COLO668 (cell line): Measurements from ENCODE around the gene ELFN1.

Experiments used
- DNase-seq: peaks from one replicate; lab custom pipeline; 2025; ENCODE audit not compliant: unreplicated experiment; lab: John Stamatoyannopoulos, UW

ELFN1 gene

DNA sequence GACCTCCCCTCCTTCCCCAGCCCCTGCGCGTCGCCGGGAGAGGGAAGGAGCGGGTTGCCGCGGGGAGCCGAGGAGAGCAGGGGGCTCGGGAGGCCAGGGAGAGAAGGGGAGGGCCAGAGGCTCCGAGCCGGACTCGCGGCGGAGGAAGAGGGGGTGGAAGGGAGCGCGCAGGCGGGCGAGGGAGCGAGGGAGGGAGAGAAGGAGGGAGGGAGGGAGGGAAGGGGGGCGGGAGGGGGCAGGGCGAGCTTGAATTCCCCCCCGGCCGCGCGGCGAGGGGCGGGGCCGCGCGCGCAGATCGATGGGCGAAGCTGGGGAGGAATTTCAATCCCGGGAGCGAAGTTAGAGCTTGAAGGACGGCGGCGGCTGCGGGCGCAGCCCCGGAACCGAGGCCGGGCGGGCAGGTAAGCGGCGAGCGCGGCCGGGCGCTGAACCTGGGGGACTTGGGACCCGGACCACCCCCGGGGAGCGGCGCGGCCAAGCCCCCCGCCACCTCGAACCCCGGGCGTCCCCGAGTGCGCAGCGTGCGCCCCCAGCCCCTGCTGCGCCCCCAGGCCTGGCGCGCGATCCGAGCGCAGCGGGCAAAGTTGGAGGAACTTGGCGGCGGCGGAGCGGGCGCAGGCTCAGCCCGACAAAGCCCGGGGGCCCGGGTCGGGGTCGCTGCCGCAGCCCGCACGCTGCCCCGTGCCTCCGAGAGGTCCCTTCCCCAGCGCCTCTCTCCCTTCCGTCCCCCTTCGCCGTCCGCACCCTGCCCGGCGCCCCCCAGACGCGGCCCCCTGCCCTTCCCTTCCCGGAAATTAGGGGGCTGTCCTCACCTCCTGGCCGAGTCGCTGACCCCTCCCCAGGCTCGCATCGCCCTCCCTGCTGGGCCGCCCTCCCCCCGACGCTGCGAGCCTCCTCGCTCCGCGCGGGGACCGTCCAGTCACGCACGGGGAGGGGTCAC is at the start of gene ELFN1:
Gene ELFN1, plus strand, starts transcription at position 324 of the 940 bp plus-strand sequence. CDS start 74,320 bp downstream, outside the sequence.
- DNase-seq, result peak; percentile 58

- no peak for DNase-seq
Measured at GRCh38 chr7:1620835-1621234, 49.2 kb upstream of the ELFN1 start.

DNA sequence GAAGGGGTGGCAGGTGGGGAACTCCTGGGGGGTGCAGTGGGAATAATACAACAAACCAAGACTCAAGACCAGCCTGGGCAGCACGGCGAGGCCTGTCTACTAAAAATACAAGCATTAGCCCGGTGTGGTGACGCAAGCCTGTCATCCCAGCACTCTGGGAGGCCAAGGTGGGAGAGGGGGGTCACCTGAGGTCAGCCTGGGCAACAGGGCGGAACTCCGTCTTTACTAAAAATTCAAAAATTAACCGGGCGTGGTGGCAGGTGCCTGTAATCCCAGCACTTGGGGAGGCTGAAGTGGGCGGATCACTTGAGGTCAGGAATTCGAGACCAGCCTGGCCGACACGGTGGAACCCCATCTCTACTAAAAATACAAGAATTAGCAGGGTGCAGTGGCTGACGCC is 48.4 kb upstream of the ELFN1 start:
- no peak for DNase-seq

DNA sequence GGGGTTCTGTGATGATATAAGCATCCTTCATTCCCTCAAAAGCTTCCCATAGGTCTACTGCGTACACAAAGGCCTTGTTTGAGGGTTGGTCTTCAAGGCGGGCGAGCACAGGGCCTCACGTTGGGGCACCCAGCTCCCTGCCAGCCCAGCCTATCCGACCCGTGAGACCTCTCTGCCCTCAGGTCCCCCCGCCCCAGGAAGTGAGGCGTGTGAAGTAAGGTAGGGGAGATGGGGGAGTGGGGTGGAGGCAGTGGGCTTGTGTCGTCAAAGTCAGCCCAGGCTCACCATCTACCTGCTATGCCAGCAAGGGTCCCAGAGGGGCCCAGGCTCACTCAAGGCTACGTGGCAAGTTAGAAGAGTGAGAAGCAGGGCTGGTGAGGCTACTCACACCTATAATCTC is 47.6 kb upstream of the ELFN1 start:
- no peak for DNase-seq

DNA sequence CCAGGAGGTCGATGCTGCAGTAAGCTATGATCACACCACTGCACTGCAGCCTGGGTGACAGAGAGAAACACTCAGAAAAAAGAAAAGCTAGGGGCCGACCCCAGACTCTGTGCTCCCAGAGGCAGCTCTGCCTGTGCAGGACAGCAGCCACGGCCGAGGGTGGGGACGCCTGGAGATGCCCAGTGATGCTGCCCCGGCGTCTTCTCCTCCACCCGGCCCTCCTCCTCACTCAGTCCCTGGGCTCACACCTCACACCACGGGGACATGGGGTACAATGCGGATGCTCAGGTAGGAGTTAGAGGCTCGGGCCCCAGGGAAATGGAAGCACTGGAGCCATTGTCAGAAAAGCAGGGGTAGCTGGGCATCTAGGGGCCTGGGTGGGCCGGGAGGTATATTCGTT is 46.3 kb upstream of the ELFN1 start:
- no peak for DNase-seq

DNA sequence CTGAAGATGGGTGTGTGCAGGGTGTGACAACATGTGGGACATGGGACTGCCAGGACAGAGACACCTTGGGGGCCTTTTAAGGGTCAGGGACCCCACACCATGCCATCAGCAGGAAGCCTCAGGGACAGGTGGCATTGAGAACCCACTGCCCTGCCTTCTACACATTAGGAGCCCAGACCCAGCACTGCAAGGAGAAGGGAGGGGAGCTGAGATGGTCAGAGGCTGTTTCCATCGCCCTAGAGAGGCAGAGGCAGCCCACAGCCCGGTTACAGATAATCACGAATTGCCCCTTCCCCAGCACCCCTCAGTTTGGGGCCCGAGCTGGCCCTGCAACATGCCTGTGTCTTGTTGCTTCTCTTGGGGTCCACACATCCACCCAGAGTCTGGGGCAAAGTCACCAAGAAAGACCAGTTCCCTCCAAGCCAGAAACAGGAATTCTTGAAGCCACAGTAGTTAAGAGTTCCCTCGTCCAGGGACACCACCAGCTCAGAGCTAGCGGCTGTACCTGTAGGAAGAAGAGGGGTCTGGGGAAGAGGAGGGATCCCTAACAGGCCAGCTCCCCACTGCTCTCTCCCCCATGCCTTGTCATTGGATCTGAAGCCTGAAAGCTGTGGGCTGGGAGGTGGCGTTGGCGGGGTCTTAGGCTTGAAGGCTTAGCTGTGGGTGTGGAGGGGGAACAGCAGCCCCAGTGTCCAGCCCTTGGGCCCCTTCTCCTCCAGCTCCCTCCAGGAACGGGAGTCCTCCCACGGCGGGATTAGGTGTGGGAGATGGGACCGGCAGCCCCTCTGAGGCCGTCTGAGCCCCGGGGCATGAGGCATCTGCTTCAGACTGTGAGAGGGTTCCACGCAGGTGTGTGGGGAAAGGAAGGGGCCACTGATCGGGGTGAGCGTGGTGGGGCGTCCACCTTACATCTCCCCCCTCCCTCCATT is 44.8 kb upstream of the ELFN1 start:
- DNase-seq, result no peak

DNA sequence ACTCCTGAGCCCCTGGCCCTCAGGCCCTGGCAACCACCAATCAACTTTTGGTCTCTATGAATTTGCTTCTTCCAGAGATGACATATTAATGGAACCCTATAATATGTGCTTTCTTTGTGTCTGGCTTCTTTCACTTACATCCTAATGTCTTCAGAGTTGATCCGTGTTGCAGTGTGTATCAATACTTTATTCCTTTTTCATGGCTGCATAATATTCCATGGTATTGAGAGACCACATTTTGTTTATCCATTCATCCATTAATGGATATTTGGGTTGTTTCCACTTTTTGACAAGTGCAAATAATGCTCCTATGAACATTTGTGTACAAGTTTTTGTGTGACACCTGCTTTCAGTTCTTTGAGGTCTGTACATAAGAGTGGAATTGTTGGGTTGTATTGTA is 43.3 kb upstream of the ELFN1 start:
- DNase-seq, result no peak

DNA sequence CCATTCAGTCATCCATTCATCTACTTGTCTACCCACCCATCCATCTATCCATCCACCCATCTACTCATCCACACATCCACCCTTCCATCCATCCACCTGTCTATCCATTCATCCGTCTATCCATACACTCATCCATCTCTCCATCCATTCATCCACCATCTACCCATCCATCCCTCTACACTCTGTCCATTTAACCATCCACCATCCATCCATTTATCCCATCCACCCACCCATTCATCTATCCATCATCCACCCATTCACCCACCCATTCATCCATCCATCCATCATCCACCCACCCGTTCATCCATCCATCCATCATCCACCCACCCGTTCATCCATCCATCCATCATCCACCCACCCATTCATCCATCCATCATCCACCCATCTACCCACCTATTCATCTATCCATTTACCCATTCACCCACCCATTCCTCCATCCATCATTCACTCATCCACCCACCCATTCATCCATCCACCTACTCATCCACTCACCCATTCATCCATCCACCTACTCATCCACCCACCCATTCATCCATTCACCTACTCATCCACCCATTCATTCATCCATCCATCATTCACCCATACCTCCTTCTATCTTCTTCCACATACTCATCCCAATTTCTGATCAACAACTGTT is 39.3 kb upstream of the ELFN1 start:
- DNase-seq, result no peak

DNA sequence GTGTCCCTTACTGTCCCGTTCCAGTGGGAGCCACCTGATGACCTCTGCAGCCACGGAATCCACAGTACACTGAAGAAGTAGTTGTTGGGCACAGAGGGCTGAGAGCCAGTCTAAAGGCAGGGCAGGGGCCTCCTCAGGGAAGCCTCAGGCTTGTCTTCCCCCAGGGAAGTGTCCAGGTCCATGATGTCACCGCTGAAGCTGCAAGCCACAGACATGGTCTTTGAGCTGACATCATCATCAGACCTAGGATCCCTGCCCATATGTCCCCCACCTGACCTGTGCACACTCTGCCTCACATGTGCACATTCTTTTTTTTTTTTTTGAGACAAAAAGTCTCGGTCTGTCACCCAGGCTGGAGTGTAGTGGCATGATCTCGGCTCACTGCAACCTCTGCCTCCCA is 38.4 kb upstream of the ELFN1 start:
- no peak for DNase-seq

- no peak for DNase-seq
Measured at GRCh38 chr7:1632506-1632905, 37.6 kb upstream of the ELFN1 start.

DNA sequence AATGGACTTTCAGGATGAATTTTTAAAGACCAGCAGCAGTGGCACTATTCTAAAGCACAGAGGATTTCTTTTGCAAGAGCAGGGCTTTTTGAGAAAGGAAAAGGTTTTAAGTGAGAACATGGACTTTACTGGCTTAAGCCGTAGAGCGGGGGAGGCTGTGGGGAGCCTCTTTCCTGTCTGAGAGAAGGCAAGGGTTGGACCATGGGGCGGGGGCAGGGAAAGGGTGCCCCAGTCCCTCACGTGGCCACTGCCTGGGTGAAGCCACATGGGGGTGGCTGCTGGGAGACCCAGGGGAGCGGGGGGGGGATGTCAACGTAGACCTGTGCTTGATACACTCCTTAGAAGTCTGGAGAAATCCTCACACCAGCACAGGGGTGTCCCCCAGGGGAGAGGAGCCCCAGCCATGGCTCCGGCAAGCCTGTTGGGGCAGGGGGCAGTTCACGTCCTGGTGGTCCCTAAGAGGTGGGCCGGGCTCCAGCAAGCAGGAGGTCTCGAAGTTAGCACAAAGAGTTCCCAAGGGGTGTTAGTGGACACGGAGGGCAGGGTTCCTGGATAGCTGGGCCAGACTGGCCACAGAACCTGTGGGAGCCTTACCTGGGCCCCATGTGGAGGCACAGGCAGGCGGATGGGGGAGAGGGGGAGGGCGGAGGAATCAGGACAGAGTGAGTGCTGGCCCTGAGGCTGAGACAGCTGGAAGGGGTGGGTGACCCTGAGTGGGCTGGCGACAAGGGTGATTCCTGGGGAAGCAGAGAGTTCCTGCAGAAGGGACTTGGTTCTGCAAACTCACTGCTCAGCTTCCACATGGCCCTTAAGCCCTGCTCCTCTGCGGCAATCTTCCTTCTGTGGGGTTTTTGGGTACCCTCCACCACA is 36.9 kb upstream of the ELFN1 start:
- DNase-seq, result no peak

DNA sequence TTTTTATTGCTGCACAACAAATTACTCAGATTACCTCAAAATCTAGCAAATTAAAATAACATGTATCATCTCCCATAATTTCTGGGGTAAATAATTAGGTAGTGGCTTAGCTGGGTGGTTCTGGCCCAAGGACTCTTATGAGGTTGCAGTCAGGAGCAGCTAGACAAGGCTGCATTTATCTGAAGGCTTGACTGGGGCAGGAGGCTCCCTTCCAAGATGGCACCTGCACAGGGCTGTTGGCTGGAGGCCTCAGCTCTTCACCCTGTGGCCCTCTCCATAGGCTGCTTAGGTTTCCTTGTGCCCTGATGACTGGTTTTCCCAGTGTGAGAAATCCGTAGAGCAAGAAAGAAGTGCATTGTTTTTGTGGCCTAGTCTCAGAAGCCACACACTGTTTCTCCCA is 34.7 kb upstream of the ELFN1 start:
- DNase-seq, result no peak

DNA sequence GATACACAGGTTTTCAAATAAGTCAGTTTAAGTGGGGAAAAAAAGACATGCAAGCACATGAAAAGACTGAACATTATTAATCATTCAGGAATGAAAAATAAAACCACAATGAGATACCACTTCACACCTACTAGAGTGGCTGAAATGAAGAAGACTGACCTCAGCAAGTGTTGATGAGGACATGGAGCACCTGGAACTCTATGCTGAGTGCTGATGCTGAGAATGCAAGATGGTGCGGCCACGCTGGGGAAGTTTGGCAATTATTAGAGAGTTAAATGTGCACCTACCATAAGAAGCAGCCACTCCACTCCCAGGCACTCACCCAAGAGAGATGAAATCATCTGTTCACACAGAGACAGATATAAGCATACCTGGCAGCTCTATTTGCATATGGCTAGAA is 32.9 kb upstream of the ELFN1 start:
- no peak for DNase-seq

- no peak for DNase-seq
Measured at GRCh38 chr7:1638215-1638661, 31.8 kb upstream of the ELFN1 start.

DNA sequence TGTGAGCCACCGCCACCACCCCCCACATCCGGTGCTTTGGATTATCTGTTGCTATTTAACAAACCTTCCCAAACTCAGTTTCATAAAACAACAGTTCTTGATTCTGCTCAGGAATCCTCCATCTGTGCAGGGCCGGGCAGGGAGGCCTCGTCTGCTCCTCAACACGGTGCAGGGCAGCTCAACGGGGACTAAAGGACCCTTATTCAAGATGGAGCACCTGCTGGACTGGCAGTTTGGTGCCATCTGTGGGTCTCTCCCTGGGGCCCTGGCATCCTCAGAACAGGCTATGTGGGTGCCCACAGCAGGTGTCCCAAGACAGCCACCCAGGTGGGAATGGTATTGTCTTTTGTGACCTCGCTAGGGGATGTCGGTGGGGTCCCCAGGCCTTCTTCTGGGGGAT is 31.0 kb upstream of the ELFN1 start:
- no peak for DNase-seq

DNA sequence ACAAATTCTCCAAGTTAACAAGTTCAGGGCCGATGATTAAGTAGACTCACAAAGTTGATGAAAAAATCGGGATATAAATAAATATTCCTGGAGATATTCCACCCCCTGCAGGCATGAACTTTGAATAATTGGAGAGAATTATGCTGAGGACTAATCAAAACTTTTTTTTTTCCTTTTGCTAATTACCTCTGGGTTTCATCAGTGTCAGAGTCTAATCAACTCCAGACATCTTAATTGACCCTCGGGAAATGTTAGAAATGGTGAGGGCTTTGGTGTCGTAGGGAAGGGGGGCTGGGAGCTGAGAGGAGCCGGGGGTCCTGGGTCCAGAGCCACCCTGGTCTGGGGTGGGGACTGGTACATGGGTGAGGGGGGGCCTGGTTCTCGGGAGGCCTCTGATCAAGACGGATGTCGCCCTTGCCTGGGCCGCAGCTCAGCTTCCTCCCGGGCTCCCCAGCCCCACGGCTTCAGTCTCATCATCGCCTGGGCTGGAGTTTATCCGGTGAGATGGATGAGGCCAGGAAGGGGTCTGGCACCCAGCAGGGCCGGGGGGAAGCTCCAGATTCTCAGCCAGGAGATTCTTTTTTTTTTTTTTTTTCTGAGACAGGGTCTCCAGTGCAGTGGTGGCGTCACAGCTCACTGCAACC is 30.4 kb upstream of the ELFN1 start:
- DNase-seq, result no peak

GRCh38 chr7:1640376-1641172 is 29.5 kb upstream of the ELFN1 start:
- peak; percentile 43 for DNase-seq

GRCh38 chr7:1641173-1641572 is 28.9 kb upstream of the ELFN1 start:
- DNase-seq, result no peak

- no peak for DNase-seq
Measured at GRCh38 chr7:1641661-1642260, 28.3 kb upstream of the ELFN1 start.
